ENCODE data around the gene ICAM1.
"Not testable (repeated sequence)": the region's sequence is repeated elsewhere in the genome, so short reads cannot be mapped to it uniquely, and the experiment has no call there.

Gene ICAM1, protein sequence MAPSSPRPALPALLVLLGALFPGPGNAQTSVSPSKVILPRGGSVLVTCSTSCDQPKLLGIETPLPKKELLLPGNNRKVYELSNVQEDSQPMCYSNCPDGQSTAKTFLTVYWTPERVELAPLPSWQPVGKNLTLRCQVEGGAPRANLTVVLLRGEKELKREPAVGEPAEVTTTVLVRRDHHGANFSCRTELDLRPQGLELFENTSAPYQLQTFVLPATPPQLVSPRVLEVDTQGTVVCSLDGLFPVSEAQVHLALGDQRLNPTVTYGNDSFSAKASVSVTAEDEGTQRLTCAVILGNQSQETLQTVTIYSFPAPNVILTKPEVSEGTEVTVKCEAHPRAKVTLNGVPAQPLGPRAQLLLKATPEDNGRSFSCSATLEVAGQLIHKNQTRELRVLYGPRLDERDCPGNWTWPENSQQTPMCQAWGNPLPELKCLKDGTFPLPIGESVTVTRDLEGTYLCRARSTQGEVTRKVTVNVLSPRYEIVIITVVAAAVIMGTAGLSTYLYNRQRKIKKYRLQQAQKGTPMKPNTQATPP

DNA sequence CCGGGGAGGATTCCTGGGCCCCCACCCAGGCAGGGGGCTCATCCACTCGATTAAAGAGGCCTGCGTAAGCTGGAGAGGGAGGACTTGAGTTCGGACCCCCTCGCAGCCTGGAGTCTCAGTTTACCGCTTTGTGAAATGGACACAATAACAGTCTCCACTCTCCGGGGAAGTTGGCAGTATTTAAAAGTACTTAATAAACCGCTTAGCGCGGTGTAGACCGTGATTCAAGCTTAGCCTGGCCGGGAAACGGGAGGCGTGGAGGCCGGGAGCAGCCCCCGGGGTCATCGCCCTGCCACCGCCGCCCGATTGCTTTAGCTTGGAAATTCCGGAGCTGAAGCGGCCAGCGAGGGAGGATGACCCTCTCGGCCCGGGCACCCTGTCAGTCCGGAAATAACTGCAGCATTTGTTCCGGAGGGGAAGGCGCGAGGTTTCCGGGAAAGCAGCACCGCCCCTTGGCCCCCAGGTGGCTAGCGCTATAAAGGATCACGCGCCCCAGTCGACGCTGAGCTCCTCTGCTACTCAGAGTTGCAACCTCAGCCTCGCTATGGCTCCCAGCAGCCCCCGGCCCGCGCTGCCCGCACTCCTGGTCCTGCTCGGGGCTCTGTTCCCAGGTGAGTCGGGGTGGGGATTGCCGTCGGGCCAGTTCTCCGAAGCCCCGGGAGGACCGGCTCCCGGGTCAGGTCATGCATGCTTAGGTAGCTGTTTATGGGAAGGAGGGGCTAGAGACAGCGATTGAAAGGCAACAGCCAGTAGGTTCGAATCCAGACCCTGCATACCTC lies at the start of gene ICAM1:
Gene ICAM1 (plus strand): TSS at position 505 of the 779 bp plus-strand sequence. CDS start 40 bp downstream, at position 545.
- peak; percentile 87 for DNase-seq

DNA sequence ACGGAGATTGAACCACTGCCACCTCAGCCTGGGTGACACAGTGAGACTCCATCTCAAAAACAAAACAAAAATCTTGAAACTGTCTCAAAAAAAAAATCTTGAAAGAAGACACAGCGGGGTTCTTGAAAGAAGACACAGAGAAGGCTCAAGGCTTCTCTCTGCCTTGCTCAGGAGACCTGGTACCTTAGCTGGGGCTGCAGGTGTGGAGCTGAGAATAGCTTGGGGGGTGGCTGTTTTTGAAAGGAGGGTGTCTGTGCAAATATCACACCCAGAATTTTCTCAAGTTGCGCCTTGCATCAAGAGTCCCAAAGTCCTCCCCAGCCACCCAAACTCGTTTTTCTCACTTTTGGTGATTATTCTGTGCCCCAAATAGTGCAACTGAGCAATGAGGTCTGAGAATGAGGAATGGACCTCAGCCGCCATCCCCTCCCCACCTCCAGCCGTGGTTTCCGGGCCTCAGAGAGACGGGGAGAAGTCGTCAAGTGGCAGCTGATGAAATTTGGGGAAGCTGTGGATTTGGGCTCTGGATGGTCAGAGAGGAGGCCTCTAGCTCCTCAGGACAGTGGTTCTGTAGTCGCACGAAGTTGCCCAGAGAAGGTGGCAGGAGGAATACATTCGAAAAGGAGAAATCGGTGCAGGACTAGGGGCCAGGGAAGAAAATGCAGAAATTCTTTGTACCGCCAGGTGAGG lies 48.6 kb upstream of the ICAM1 start:
- no peak for DNase-seq

DNA sequence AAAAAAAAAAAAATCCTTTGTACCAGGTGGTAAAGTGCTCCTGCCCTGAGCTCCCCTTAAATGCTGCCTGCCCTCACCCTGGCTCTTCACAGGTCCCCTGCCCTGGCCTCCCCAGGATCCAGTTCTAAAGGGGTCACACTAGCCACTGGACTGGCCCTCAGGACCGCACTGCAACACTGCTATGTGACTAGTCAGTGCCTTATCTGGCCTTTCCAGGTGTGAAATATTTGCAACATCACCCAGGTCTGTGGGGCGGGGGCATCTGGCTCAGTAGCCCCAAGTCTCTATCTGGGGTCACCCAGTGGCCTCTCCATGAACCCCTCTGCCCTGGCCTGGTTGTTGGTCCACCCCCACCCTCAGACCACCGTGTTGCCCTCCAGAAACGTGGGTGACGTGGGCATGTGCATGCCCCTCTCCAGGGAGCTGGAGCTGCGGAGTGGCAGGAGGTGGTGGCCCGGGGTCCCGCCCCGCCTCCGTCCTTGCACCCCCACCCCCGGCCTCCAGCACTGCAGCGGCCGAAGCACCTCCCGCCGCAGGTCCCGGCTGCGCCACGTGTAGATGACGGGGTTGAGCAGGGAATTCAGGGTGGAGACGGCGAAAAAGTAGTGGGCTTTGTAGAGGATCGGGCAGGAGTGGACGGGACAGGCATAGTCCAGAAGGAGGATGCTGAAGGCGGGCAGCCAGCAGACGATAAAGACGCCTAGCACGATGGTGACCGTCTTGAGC lies 47.3 kb upstream of the ICAM1 start:
- no peak for DNase-seq

DNA sequence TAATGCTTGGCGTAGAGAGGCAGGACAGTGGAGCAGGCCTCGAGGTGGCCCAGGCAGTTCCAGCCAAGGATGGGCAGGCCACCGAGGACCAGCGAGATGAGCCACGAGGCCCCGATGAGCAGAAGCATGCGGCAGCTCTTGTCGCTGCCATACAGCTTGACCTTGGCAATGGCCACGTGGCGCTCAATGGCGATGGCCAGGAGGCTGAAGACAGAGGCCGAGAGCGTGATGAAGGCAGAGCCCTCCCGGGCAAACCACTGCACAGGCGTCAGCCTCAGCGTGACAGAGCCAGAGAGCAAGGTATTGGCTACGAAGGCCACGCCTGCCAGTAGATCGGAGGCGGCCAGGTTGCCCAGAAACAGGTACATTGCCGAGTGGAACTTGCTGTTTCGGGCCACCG lies 46.6 kb upstream of the ICAM1 start:
- DNase-seq: no peak

DNA sequence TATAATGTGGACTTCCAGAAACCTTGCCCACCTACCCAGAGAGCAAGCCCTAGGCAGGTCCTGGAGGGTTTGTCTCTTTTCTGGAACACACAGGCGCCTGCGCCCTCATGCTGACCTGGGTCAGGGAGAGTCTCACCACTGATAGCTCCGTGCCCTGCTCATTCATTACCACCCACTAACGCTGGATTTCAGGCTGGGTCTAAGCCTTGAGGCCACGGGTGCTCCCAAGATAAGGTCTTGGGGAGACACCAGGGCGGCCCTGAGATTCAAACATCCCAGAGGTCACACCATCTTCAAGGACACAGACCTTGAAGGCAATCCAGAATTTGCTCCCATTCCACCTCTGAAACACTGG lies 44.9 kb upstream of the ICAM1 start:
- DNase-seq: no peak

DNA sequence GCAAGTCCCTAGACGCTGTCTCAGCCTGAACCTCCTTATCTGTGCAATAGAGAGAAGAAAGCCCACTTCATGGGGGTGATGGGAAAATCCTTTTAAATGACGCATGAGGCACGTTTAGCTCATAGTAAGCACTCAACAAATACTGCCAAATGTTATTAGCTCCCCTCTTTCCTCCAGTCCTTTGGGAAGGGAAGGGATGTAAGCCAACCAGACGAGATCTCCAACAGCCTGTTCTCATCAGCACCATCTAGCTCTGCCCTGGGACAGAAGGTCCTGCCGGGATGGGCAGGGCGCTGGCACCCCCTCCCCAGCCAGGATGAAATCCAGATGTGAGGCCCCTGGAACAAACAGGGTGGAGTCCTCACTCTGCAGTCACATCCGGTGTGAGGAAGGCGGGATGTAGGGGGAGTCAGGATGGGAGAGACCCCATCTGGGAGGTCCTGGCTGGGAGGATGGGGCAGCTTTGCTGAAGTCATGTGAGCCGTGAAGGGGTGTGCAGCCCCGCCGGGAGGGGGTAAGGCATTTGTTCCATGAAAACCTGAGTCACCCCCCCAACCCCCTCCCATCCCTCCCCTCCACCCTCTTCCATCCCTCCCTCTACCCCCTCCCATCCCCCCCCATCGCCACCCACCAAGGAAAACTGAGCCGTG lies 44.4 kb upstream of the ICAM1 start:
- DNase-seq: no peak

DNA sequence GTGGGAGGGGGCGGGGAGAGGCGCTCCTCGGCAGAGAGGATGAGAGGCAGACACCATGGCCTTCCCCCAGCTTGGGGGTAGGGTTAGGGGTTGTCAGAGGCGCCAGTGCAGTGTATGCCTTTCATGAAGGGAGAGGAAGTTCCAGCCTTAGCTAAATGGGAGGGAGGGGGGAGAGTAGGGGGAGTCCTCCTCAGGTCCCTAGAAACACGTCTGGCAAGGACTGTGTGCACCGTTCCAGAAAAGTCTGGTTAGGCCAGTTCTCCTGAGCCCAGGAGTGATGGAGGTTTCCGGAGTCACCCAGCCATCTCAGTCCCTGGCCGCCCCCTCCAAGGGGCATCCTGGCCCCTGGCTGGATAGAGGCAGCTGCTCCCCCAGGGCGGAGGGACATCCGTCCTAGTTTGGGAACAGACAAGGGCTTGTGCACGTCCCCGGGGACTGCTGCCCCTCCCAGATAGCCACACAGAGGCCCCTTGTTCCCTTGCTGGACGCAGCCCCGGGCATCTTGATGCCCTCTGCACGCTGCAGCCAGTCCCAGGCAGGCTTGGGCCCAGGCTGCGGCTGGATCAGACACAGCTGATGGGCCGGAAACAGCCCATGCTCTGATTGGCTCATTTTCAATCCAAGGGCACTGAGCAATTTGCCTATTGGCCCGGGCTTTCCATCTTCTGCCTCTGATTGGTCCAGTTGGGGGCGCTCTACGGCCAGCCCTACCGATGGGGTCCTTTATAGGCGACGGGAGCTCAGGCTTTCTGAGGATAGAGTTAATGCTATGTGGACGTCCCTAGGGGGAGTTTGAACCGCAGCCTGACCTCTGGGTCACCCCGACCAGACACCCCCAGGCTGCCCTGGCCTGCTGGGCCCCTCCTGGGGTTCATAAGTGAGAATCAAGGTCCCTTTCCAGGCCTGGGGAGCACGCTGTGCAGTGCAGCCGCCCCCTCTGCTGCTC lies 43.6 kb upstream of the ICAM1 start:
- no peak for DNase-seq

DNA sequence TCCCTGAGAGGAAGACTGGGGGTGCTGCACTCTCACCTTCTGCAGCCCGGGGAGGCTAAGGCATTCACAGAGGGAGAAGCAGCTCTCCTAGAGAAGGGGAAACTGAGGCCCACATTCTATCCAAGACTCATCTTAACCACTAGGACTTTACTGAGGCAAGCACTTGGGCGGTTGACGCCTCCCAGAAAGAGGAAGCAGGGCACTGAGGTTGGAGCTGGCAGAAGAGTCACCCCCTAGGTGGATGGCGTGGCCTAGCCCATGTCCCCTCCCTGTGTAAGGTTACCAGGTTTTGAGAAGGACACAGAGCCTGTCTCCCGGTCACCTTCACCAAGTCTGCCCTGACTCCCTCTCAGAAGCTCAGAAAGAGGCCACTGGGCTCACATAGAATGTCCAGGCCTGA lies 42.5 kb upstream of the ICAM1 start:
- no peak for DNase-seq

DNA sequence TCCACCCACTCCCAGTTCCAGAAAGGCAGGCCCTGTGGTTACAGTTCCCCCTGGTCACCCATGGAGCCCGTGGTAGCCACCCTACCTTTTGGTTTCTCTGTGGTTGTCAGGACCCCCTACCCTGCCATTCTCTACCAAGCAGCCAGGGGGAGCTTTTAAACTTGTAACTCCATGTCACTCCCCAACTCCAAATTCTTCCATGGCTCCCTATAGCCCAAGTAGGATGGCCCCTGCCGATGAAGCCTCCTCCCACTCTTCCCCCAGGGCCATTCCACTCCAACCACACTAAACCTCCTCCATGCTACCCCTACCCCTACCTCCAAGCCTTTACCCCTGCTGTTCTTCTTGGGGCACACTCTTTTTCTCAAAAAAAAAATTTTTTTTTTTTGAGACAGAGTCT lies 42.0 kb upstream of the ICAM1 start:
- no peak for DNase-seq

DNA sequence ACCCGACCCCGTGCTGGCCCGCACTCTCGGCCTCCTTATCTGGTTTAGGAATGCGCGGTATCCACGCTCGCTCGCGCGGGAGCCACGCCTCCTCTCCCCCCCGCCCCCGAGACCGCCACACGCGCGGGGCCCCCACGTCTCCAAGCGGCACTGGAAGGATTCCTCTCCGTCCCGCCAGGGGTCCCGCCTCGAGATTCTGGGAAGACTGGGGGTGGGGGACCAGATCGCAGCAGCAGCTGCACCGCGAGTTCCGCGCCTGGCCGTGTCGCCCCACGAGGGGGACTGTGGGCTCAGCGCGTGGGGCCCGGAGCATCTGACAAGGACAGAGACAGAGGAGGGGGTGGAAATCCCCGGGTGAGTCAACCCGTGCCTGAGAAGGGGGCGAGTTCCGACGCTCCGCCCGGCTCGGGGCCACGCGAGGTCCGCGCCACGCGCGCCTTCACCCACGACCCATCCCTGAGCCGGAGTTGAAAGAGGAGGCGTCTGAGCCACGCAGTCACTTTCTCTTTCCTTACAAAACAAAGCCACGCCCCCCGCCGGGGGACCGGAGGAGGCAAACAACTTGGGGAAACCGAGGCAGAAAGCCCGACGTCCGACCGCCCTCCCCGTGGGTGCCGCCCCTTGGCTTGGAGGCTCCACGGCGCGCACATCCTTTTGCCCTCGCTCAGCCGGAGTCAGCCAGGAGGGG lies 40.6 kb upstream of the ICAM1 start:
- DNase-seq: no peak

DNA sequence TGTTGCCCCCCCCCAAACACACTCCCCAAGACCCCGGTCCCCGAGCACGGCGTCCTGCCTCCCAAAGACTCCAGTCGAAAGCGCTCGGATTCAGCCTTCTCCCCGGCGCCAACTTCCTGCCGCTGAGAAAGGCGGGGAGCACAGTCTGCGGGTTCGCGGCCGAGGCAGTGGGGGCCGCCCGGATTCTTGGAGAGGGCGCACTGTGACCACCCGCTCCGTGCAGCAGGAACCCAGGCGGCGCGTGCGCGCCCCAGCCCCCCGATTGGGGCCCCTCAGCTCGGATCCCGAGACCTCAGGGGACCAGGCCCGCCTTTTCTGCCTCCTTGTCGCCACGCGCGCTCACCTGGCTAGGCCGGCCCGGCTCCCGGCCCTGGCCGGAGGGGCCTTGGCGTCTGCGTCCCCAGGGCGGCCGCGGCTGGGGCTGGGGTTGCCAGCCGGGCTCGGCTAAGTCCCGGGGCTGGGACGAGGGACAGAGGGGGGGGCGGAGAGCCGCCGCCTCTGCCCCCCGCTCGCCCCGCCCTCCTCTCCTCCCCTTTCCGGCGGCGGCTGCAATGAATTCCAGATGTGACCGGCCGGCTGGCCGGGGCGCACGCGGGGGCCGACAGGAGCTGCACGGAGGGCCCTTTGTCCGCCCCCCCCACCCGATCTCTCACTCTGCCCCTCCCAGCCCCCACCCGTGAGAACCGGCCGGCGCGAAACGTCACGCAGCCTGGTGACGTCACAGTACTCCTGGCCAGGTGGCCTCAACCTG lies 39.9 kb upstream of the ICAM1 start, which contains the start of gene S1PR2:
Gene S1PR2 (minus strand): TSS at position 471 of the 751 bp plus-strand sequence. CDS start 6,426 bp downstream, outside the sequence.
- peak; percentile 50 for DNase-seq

DNA sequence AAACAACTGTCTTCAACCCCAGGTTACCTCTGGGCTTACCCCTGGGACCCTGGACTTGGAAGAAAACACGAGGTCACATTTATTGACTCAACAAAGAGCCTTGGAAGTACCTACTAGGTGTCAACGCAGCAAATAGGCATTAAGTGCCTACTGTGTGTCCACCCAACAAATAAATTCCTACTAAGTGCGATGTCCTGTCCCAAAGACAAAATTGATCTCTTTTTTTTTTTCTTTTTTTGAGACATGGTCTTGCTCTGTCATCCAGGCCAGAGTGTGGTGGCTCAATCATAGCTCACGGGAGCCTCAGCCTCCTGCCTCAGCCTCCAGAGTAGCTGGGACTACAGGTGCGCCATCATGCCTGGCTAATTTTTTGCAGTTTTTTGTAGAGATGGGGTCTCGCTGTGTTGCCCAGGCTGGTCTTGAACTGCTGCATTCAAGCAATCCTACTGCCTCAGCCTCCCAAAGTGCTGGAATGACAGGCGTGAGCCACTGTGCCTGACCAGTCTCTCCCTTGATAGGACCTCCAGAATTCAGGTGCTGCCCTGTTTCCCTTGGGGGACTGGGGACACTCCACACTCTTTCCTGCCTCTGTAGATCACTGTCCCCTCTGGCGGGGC lies 39.2 kb upstream of the ICAM1 start:
- DNase-seq: no peak

DNA sequence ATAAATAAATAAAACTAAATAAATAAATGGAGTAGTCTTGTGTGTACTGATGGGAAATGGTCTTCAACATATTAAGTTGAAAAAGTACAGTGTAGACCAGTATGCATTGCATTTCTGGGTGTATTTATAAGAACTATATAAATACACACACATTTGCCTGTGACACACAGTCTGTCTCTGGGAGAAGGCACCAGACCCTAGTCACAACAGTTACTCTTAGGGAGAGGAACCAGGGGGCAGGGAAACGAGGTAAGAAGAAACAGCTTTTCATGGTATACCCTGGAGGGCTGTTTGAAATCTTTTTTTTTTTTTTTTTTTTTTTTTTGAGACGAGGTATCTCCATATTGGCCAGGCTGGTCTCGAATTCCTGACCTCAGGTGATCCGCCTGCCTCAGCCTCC lies 37.0 kb upstream of the ICAM1 start:
- no peak for DNase-seq

DNA sequence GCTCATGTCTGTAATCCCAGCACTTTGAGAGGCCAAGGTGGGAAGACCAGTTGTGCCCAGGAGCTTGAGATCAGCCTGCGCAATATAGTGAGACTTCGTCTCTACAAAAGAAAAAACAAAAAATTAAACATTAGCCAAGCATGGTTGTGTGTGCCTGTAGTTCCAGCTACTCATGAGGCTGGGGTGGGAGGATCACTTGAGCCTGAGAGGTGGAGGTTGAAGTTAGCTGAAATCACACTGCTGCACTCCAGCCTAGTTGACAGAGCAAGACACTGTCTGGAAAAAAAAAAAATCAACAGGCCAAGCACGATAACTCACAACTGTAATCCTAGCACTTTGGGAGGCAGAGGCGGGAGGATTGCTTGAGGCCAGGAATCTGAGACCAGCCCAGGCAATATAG lies 35.9 kb upstream of the ICAM1 start:
- no peak for DNase-seq

DNA sequence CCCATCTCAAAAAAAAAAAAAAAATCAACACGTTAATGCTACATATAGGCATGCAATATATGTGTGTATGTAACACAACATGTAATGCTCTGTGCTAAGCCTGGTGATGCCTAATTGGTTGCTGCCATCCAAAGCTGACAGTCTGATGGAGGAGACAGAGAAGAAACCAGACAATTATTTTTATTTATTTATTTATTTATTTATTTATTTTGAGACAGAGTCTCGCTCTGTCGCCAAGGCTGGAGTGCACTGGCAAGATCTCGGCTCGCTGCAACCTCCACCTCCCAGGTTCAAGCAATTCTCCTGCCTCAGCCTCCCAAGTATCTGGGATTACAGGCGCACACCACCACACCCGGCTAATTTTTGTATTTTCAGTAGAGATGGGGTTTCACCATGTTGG lies 35.5 kb upstream of the ICAM1 start:
- DNase-seq: not testable (repeated sequence)

DNA sequence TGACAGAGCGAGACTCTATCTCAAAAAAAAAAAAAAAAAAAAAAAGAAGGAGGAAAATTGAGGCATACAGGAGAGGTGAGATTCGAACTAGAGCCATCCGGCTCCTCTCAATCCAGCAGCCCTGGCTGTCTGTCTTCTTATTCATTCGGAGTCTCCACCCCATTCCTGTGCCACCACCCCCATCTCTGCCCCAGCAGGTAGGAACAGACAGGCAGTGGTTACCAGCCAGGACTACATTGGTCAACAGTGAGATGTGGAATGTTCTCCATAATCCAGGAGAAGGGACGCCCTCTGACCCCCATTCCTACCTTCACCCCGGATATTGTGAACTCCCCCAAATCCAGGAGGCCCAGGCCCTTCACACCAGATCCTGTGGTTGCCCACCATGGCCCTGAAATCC lies 33.2 kb upstream of the ICAM1 start:
- no peak for DNase-seq

DNA sequence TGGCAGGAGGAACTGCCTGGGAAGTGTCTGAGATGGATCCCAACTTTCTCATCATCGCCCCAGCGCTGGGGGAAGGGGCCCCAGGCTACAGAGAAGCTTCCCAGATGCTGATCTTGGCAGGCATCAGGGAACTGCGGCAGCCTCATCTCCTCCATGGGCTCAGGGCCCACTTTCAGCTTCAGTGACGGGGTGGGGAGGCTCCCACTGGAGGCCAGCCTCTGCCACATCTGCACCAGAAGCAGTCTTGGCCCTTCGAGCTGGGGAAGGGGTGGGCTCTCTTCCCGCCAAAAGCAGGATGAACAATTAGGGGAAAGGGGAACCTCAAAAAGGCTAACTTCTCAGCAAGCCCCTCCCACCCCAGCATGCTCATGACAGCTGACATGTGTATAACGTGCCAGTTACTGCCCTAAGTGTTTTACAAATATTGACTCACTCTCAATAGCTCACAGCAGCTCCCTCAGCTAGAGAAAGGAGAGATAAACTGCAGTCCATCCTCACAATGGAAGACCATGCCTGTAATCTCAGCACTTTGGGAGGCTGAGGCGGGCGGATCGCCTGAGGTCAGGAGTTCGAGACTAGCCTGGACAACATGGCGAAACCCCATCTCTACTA lies 32.6 kb upstream of the ICAM1 start:
- no peak for DNase-seq

DNA sequence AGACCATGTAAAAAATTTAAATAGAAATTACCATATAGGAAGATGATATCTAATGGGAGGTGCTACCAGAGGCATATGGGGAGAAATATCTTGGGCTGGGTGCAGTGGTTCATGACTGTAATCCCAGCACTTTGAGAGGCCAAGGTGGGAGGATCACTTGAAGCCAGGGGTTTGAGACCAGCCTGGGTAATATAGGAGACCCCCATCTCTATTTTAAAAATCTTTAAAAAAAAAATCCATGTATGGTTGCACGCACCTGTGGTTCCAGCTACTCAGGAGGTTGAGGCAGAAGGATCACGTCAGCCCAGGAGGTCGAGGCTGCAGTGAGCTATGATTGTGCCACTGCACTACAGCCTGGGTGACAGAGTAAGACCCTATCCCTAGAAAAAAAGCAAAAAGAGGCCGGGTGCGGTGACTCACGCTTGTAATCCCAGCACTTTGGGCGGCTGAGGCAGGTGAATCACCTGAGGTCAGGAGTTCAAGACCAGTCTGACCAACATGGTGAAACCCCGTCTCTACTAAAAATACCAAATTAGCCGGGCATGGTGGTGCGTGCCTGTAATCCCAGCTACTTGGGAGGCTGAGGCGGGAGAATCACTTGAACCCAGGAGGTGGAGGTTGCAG lies 29.0 kb upstream of the ICAM1 start:
- not testable (repeated sequence) for DNase-seq
